CD8-positive, alpha-beta memory T cell (primary cell): ENCODE measurements around the gene AP1AR. TPM values are rescaled to one million over a fixed set of nuclear protein-coding genes. Genes with fewer than 3 reads are reported as not detected.
A peak's percentile ranks its signal among the peaks of the same experiment; 100 is the strongest.

Source experiments
- CTCF ChIA-PET: fragments of 350-600 bp; sonication (Branson Sonifier 250); formaldehyde crosslinking; loops from one replicate; lab custom pipeline; 2021; ENCODE audit warnings: antibody characterized with exemption; lab: Charles Lee
- POLR2A ChIA-PET: fragments of 350-600 bp; sonication (Branson Sonifier 250); formaldehyde crosslinking; loops from one replicate; lab custom pipeline; 2021; ENCODE audit warnings: antibody characterized with exemption; lab: Charles Lee
- DNase-seq, 5 donors: peaks; one replicate each; pipeline versions ENCODE4 v3.0.0 to v3.0.0-alpha.2; 2020 to 2022; ENCODE audit warnings: mixed read lengths in 1 of 5
- H3K27ac ChIP-seq: one replicate; pipeline ENCODE4 v1.7.0; 2013; ENCODE audit warnings: low read depth, mild to moderate bottlenecking, low read length, moderate library complexity
- H3K27me3 ChIP-seq: 2 replicates; pipeline ENCODE4 v1.7.0; 2013; ENCODE audit warnings: low read length, mild to moderate bottlenecking; ENCODE audit not compliant: insufficient read depth, poor library complexity, severe bottlenecking
- H3K36me3 ChIP-seq: 2 replicates; pipeline ENCODE4 v1.7.0; 2013; ENCODE audit warnings: mild to moderate bottlenecking, low read length, moderate library complexity; ENCODE audit not compliant: insufficient read depth
- H3K4me1 ChIP-seq: 2 replicates; pipeline ENCODE4 v1.7.0; 2013; ENCODE audit warnings: mild to moderate bottlenecking, low read length, moderate library complexity; ENCODE audit not compliant: insufficient read depth
- H3K4me3 ChIP-seq: 2 replicates; pipeline ENCODE4 v1.7.0; 2013; ENCODE audit warnings: mild to moderate bottlenecking, low read length
- H3K9me3 ChIP-seq: 2 replicates; pipeline ENCODE4 v1.7.0; 2013; ENCODE audit warnings: mild to moderate bottlenecking, low read length
- H3K27ac Mint-ChIP-seq, 8 donors: one replicate each; pipeline ENCODE4 v1.8.0; 2020 to 2021; ENCODE audit warnings: mixed read lengths in 8 of 8, mild to moderate bottlenecking in 6 of 8, inconsistent platforms in 3 of 8, moderate library complexity in 3 of 8
- H3K27me3 Mint-ChIP-seq, 2 donors: one replicate each; pipeline ENCODE4 v1.8.0; 2020 to 2021; ENCODE audit warnings: mixed read lengths in 2 of 2, mild to moderate bottlenecking in 1 of 2, moderate library complexity in 1 of 2
- H3K36me3 Mint-ChIP-seq, 3 donors: one replicate each; pipeline ENCODE4 v1.8.0; 2020 to 2021; ENCODE audit warnings: mixed read lengths in 3 of 3, inconsistent platforms in 1 of 3, mild to moderate bottlenecking in 1 of 3
- H3K4me1 Mint-ChIP-seq, 3 donors: one replicate each; pipeline ENCODE4 v1.8.0; 2020 to 2021; ENCODE audit warnings: mixed read lengths in 3 of 3, inconsistent platforms in 1 of 3, mild to moderate bottlenecking in 1 of 3
- H3K4me3 Mint-ChIP-seq, 7 donors: one replicate each; pipeline ENCODE4 v1.8.0; 2020 to 2021; ENCODE audit warnings: mixed read lengths in 7 of 7, mild to moderate bottlenecking in 6 of 7, moderate library complexity in 4 of 7, inconsistent platforms in 2 of 7
- H3K9me3 Mint-ChIP-seq, 5 donors: one replicate each; pipeline ENCODE4 v1.8.0; 2020 to 2022; ENCODE audit warnings: mixed read lengths in 5 of 5, mild to moderate bottlenecking in 3 of 5, moderate library complexity in 2 of 5, inconsistent platforms in 1 of 5
- polyA plus RNA-seq: library from polyadenylated mRNA; unstranded; fragments of 300-500 nt; fragmentation: Illumina TruSeq; gene quantifications from one replicate; pipeline ENCODE4 v1.2.3, GENCODE V29; 2021
- total RNA-seq, 2 experiments: library from RNA; stranded (reverse); gene quantifications; one replicate each; pipeline ENCODE4 v1.2.3, GENCODE V29; 2021

Gene AP1AR
- 10 to 100 TPM; 23.2 to 27.1 TPM for total RNA-seq
- polyA plus RNA-seq, result 27.5 TPM

DNA sequence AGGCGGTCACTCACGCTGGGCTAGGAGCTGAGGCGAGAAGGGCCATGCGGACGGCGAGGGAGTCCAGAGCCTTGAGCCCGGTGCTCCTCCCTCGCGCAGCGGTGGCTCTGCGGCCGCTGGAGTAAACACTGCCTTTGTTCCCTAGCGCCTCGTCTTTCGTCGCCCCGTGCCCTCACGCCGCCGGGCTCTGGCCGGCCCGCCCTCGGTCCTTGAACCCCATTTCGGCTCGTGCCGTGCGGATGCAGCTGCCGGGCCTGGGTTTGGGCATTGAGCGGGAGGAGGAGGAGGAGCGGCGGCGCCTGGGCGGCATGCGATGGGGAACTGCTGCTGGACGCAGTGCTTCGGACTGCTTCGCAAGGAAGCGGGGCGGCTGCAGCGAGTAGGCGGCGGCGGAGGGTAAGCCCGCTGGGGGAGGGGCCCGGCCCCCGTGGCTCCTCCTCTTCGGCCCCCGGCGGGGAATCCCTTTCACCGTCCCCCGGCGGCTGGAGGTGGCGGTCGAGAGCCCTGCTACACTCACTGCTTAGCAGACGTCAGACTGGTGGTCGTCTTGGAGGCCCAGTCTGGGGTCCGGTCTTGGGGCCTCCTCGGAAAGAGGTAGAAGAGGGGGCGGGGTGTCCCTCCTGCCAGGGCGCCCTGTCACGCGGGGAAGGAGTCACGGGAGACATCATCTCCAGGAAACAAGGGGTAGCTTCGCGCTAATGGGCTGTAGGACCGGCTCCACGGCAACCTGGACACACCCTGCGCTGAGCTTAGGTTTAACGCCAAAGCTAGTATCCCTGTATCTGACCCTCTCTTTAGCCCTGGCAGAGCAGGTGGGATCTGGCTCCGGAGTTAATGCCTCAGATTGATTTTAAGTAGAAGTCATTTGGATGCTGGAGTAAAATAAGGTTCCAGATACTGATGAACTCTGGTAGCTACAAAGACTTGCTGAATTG is at the start of gene AP1AR:
Gene AP1AR (plus strand): TSS at position 9 of the 935 bp plus-strand sequence. CDS start 305 bp downstream, at position 314.
- peaks cover under 1 to 5% of the 10 kb centered on the region in 2 donors for H3K27me3 Mint-ChIP-seq
- Histone ChIP-seq H3K4me1 (peaks cover 21% of the 10 kb centered on the region), H3K27ac (peak within 1 kb of the TSS; percentile 97), H3K4me3 (peak within 1 kb of the TSS; percentile 87), H3K27me3 (no peaks in the 10 kb centered on the region), H3K36me3 (no peaks in the 10 kb centered on the region), H3K9me3 (no peaks in the 10 kb centered on the region)
- DNase-seq, result peak; percentile 75 to 86 (median 80)
- CTCF ChIA-PET, result interaction anchor here (1.2 to 3.8 kb wide), 3 partner anchors 17 to 133 kb away, joined by 5 to 23 read pairs (median 5); partner anchors contain the start of gene TIFA
- H3K9me3 Mint-ChIP-seq, result no peaks in the 10 kb centered on the region
- POLR2A ChIA-PET, result interaction anchor here (2.5 kb wide), 1 partner anchor 54 kb away, joined by 12 read pairs; the partner anchor contains the start of gene TIFA
- peaks cover 0 to 12% (median 1%) of the 10 kb centered on the region in 3 donors for H3K36me3 Mint-ChIP-seq
- H3K4me1 Mint-ChIP-seq, result peaks cover 26 to 53% (median 40%) of the 10 kb centered on the region in 3 donors
- H3K4me3 Mint-ChIP-seq, result peak within 1 kb of the TSS; percentile 93 to 100 (median 98)
- peak within 1 kb of the TSS; percentile 98 to 100 (median 100) for H3K27ac Mint-ChIP-seq

DNA sequence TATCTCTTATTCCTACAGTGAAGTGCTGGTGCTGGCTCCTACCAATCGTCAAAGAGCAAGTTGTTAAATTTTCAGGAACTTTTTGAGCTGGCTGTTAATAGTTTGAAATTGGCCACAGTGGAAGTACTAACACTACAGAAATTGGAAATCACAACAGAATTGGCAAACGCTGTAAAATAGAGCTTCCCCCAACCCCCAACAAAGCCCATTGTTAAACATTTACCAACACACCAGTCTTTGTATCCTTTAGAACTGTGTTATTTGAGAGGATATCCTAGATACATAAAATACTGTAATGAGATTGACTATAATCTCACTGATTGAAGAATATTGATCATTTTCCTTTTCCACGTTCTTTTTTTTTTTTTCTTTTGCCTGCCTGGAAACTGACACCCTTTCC is 49.0 kb upstream of the AP1AR start:
- POLR2A ChIA-PET, result no interaction called here
- Mint-ChIP-seq H3K9me3 (no peaks in the 10 kb centered on the region), H3K27me3 (no peaks in the 10 kb centered on the region), H3K27ac (peak overlapping the region in 1 of 8 donors; percentile 28), H3K36me3 (peaks cover 0 to 4% (median 4%) of the 10 kb centered on the region in 3 donors), H3K4me1 (peaks cover 11 to 30% (median 13%) of the 10 kb centered on the region in 3 donors), H3K4me3 (no peak overlapping the region)
- Histone ChIP-seq H3K9me3 (no peaks in the 10 kb centered on the region), H3K4me1 (peaks cover 10% of the 10 kb centered on the region), H3K4me3 (no peak overlapping the region), H3K36me3 (no peaks in the 10 kb centered on the region), H3K27me3 (no peaks in the 10 kb centered on the region), H3K27ac (no peak overlapping the region)
- CTCF ChIA-PET, result interaction anchor here (0.9 to 1.3 kb wide), 3 partner anchors 17 to 34 kb away, joined by 3 read pairs; no protein-coding TSS in a partner anchor
- no peak for DNase-seq

GRCh38 chr4:112183252-112183651 is 48.3 kb upstream of the AP1AR start:
- H3K4me3 Mint-ChIP-seq, result no peak overlapping the region
- H3K4me1 Mint-ChIP-seq, result peaks cover 11 to 29% (median 13%) of the 10 kb centered on the region in 3 donors
- Histone ChIP-seq H3K4me1 (peaks cover 10% of the 10 kb centered on the region), H3K27ac (no peak overlapping the region), H3K36me3 (no peaks in the 10 kb centered on the region), H3K27me3 (no peaks in the 10 kb centered on the region), H3K4me3 (no peak overlapping the region), H3K9me3 (no peaks in the 10 kb centered on the region)
- peaks cover 1 to 4% (median 4%) of the 10 kb centered on the region in 3 donors for H3K36me3 Mint-ChIP-seq
- ChIA-PET CTCF (no interaction called here), POLR2A (no interaction called here)
- no peaks in the 10 kb centered on the region for H3K9me3 Mint-ChIP-seq
- peak overlapping the region in 2 of 8 donors; percentile 26 to 70 for H3K27ac Mint-ChIP-seq
- DNase-seq, result peak in 1 of 5 donors; percentile 64
- H3K27me3 Mint-ChIP-seq, result no peaks in the 10 kb centered on the region

DNA sequence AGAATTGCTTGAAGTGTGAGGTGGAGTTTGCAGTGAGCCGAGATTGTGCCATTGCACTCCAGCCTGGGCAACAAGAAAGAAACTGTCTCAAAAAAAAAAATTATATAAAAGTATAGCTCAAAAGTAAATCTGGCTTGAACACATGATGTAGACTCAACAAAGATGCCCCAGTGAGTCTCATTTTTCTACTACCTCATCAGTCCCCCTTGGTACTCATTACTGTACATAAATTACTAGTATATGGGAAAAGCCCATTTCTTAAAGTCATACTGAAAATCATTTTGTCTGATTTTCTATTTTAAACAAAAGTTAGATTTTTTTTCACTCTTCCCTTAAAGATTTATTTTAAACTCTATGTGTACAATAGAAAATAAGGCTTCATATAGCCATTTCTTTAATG is 47.1 kb upstream of the AP1AR start:
- Histone ChIP-seq H3K9me3 (no peaks in the 10 kb centered on the region), H3K4me1 (peaks cover 10% of the 10 kb centered on the region), H3K27me3 (no peaks in the 10 kb centered on the region), H3K4me3 (no peak overlapping the region), H3K36me3 (no peaks in the 10 kb centered on the region), H3K27ac (no peak overlapping the region)
- H3K9me3 Mint-ChIP-seq, result no peaks in the 10 kb centered on the region
- H3K27ac Mint-ChIP-seq, result peak overlapping the region in 2 of 8 donors; percentile 47 to 66
- POLR2A ChIA-PET, result no interaction called here
- no peaks in the 10 kb centered on the region for H3K27me3 Mint-ChIP-seq
- peaks cover 0 to 4% (median 1%) of the 10 kb centered on the region in 3 donors for H3K36me3 Mint-ChIP-seq
- no peak for DNase-seq
- CTCF ChIA-PET, result no interaction called here
- H3K4me3 Mint-ChIP-seq, result no peak overlapping the region
- H3K4me1 Mint-ChIP-seq, result peaks cover 11 to 23% (median 13%) of the 10 kb centered on the region in 3 donors

DNA sequence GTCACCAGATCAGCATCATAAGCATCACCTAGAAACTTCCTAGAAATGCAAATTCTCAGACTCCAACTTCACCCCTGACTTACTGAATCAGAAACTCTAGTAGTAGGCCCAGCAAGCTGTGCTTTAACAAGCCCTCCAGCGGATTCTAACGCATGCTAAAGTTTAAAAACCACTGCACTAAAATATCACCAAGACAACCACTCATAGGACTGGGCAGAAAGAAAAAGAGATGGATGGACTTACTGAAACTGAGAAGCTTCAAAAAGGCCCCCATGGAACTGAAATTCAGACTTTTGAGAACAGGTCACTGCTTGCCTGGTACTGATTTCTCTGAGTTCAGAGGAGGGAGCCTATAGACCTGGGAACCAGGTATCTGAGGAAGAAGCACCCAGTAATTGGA is 46.3 kb upstream of the AP1AR start:
- H3K27me3 Mint-ChIP-seq, result no peaks in the 10 kb centered on the region
- ChIA-PET POLR2A (no interaction called here), CTCF (no interaction called here)
- peaks cover 11 to 23% (median 13%) of the 10 kb centered on the region in 3 donors for H3K4me1 Mint-ChIP-seq
- DNase-seq, result no peak
- H3K36me3 ChIP-seq, result no peaks in the 10 kb centered on the region
- H3K36me3 Mint-ChIP-seq, result peaks cover 0 to 4% (median 1%) of the 10 kb centered on the region in 3 donors
- H3K4me3 ChIP-seq, result no peak overlapping the region
- no peak overlapping the region for H3K4me3 Mint-ChIP-seq
- no peaks in the 10 kb centered on the region for H3K9me3 ChIP-seq
- H3K4me1 ChIP-seq, result peaks cover 10% of the 10 kb centered on the region
- H3K9me3 Mint-ChIP-seq, result no peaks in the 10 kb centered on the region
- no peak overlapping the region for H3K27ac Mint-ChIP-seq
- H3K27ac ChIP-seq, result no peak overlapping the region
- H3K27me3 ChIP-seq, result no peaks in the 10 kb centered on the region

DNA sequence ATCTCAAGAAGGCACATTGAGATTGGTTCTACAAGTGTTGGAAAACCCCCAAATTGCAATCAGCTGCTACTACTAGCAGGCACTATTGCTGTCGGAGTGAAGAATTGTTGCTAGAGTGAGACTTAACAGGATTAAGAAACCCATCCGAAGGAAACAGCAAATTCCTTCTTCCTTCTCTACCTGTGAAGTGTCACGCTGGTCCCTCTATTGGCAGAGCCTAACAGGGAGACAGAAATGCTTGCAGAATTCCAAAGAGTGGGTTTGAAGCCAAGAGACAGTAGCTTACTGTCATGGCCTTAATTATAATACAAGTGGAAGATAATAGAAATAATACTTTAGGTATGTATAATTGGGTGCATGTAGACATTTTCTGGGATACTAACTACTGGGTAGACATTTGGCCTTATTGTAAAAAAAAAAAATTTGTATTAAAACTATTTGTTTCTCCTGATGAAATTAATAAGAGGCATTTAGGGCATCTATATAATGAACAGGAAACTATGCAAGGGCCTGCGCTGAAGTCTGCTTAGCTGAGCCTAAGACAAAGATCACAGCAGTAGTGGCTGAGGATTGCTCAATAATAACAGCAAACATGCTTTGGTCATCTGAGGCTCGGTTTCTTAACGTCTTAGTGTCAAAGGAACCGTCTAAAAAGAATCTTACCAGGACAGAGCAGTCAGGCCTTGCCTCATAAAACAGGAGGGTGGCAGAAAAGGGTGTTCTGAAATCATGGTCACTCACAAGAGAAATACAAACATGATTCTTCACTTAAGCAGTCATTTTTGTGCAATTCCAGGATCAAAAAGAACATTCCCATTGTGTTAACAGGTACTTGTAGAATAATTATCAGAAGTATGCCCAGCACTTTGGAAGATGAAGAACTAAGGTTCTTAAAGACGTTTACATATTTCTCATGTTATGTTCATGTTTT is 45.6 kb upstream of the AP1AR start:
- peaks cover 10% of the 10 kb centered on the region for H3K4me1 ChIP-seq
- no peak overlapping the region for H3K4me3 ChIP-seq
- Mint-ChIP-seq H3K27ac (no peak overlapping the region), H3K9me3 (no peaks in the 10 kb centered on the region), H3K4me1 (peaks cover 11 to 23% (median 13%) of the 10 kb centered on the region in 3 donors), H3K27me3 (no peaks in the 10 kb centered on the region), H3K36me3 (peaks cover 0 to 4% (median 3%) of the 10 kb centered on the region in 3 donors), H3K4me3 (no peak overlapping the region)
- no peaks in the 10 kb centered on the region for H3K9me3 ChIP-seq
- ChIA-PET POLR2A (no interaction called here), CTCF (no interaction called here)
- H3K27me3 ChIP-seq, result no peaks in the 10 kb centered on the region
- DNase-seq, result no peak
- H3K27ac ChIP-seq, result no peak overlapping the region
- H3K36me3 ChIP-seq, result no peaks in the 10 kb centered on the region

DNA sequence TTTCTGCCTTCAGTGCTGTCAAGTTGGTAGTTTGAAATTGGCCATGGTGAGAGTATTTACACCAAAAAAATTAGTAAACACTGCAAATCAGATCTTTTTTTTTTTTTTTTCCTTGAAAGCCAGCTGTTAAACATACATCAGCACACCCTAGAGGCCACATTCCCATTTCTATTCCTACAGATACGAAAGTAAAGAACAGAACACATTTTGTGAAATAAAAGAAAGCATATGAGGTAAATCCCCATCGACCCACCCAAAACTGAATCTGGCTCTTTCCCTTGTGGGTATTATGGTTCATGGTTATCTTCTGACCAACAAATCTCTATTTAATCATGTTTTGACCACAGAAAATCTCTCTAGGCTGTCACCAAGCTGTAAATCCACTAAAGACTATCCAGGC is 41.8 kb upstream of the AP1AR start:
- ChIA-PET CTCF (interaction anchor here (0.7 kb wide), 1 partner anchor 199 kb away, joined by 3 read pairs; no protein-coding TSS in a partner anchor), POLR2A (interaction anchor here (0.7 kb wide), 1 partner anchor 873 kb away, joined by 4 read pairs; no protein-coding TSS in a partner anchor)
- peaks cover 0 to 4% (median 3%) of the 10 kb centered on the region in 3 donors for H3K36me3 Mint-ChIP-seq
- no peak overlapping the region for H3K4me3 Mint-ChIP-seq
- no peaks in the 10 kb centered on the region for H3K4me1 ChIP-seq
- no peak overlapping the region for H3K27ac Mint-ChIP-seq
- H3K4me1 Mint-ChIP-seq, result no peaks in the 10 kb centered on the region
- H3K27me3 Mint-ChIP-seq, result no peaks in the 10 kb centered on the region
- no peaks in the 10 kb centered on the region for H3K9me3 Mint-ChIP-seq
- no peaks in the 10 kb centered on the region for H3K27me3 ChIP-seq
- no peak overlapping the region for H3K27ac ChIP-seq
- H3K36me3 ChIP-seq, result no peaks in the 10 kb centered on the region
- no peaks in the 10 kb centered on the region for H3K9me3 ChIP-seq
- DNase-seq, result no peak
- no peak overlapping the region for H3K4me3 ChIP-seq
